ENCODE measurements around the gene SKAP2.

Gene SKAP2

GRCh38 chr7:26662646-26663045, 201.7 kb downstream of the SKAP2 start:
- DNase-seq = no peak

GRCh38 chr7:26659121-26659520, 205.3 kb downstream of the SKAP2 start:
- DNase-seq = no peak

GRCh38 chr7:26658389-26659084, 205.9 kb downstream of the SKAP2 start:
- DNase-seq = no peak

- no peak for DNase-seq
Observed at GRCh38 chr7:26657686-26658388, 206.6 kb downstream of the SKAP2 start.

- no peak for DNase-seq
Observed at GRCh38 chr7:26657206-26657641, 207.2 kb downstream of the SKAP2 start.

GRCh38 chr7:26656735-26657134, 207.7 kb downstream of the SKAP2 start:
- DNase-seq = no peak

- no peak for DNase-seq
Observed at GRCh38 chr7:26655781-26656180, 208.6 kb downstream of the SKAP2 start.

- peak; percentile 59 for DNase-seq
Observed at GRCh38 chr7:26653430-26654399, 210.7 kb downstream of the SKAP2 start.

- DNase-seq = no peak
Observed at GRCh38 chr7:26652401-26653100, 211.8 kb downstream of the SKAP2 start.

GRCh38 chr7:26650103-26650502, 214.3 kb downstream of the SKAP2 start:
- DNase-seq = no peak

- no peak for DNase-seq
Observed at GRCh38 chr7:26649388-26649787, 215.0 kb downstream of the SKAP2 start.

- DNase-seq = peak; percentile 91
Observed at GRCh38 chr7:26648554-26648953, 215.8 kb downstream of the SKAP2 start.

- peak; percentile 98 for DNase-seq
Observed at GRCh38 chr7:26646336-26647048, 217.9 kb downstream of the SKAP2 start.

GRCh38 chr7:26645121-26645520, 219.3 kb downstream of the SKAP2 start:
- no peak for DNase-seq

GRCh38 chr7:26642416-26642815, 222.0 kb downstream of the SKAP2 start:
- DNase-seq = no peak

GRCh38 chr7:26639695-26640094, 224.7 kb downstream of the SKAP2 start:
- DNase-seq = no peak

GRCh38 chr7:26639111-26639510, 225.3 kb downstream of the SKAP2 start:
- no peak for DNase-seq

GRCh38 chr7:26638140-26638539, 226.2 kb downstream of the SKAP2 start:
- no peak for DNase-seq

GRCh38 chr7:26637610-26638009, 226.8 kb downstream of the SKAP2 start:
- no peak for DNase-seq

- no peak for DNase-seq
Observed at GRCh38 chr7:26636808-26637207, 227.6 kb downstream of the SKAP2 start.

GRCh38 chr7:26633557-26633956, 230.8 kb downstream of the SKAP2 start:
- DNase-seq = no peak

GRCh38 chr7:26631601-26632000, 232.8 kb downstream of the SKAP2 start:
- DNase-seq = no peak
